ENCODE measurements around the gene FLYWCH1. TPM values are rescaled to one million over a fixed set of nuclear protein-coding genes. Genes with fewer than 3 reads are reported as not detected.
A peak's percentile ranks its signal among the peaks of the same experiment; 100 is the strongest.

FLYWCH1 gene
- total and polyA plus RNA-seq, 2 of the 8 experiments (the other 6 are each of a cell fraction or from before 2014, with no cell fraction given): 12.4 to 23.5 TPM

DNA sequence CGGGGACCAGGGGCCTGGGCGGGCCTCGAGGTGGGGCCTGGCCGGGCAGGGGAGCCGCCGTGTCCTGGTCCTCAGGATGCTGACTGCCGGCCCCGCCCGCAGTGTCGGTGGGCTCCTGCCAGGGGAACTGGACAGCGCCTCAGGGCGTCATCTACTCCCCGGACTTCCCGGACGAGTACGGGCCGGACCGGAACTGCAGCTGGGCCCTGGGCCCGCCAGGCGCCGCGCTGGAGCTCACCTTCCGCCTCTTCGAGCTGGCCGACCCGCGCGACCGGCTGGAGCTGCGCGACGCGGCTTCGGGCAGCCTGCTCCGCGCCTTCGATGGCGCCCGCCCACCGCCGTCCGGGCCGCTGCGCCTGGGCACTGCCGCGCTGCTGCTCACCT, 55.1 kb downstream of the FLYWCH1 start (continued):
- TF ChIP-seq, protein P1, sequence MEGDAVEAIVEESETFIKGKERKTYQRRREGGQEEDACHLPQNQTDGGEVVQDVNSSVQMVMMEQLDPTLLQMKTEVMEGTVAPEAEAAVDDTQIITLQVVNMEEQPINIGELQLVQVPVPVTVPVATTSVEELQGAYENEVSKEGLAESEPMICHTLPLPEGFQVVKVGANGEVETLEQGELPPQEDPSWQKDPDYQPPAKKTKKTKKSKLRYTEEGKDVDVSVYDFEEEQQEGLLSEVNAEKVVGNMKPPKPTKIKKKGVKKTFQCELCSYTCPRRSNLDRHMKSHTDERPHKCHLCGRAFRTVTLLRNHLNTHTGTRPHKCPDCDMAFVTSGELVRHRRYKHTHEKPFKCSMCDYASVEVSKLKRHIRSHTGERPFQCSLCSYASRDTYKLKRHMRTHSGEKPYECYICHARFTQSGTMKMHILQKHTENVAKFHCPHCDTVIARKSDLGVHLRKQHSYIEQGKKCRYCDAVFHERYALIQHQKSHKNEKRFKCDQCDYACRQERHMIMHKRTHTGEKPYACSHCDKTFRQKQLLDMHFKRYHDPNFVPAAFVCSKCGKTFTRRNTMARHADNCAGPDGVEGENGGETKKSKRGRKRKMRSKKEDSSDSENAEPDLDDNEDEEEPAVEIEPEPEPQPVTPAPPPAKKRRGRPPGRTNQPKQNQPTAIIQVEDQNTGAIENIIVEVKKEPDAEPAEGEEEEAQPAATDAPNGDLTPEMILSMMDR (IDR thresholded peaks at IDR 0.05; ENCODE audit: control extremely low read depth in 1 of 3, insufficient read depth in 1 of 3, low read depth in 1 of 3, low read length in 3 of 3): peak in 1 of 3 experiments; percentile 18; a peak in 1 of 4 replicates
- no peak for TF ChIP-seq EZH2 (IDR thresholded peaks at IDR 0.05; ENCODE audit: low read depth, low read length, severe bottlenecking)
- no peak for TF ChIP-seq POLR2AphosphoS5 (IDR thresholded peaks at IDR 0.05; ENCODE audit: low read depth, low read length)
- TF ChIP-seq KDM4A (IDR thresholded peaks at IDR 0.05; ENCODE audit: low read depth, low read length, severe bottlenecking): no peak
- TF ChIP-seq, protein P2, sequence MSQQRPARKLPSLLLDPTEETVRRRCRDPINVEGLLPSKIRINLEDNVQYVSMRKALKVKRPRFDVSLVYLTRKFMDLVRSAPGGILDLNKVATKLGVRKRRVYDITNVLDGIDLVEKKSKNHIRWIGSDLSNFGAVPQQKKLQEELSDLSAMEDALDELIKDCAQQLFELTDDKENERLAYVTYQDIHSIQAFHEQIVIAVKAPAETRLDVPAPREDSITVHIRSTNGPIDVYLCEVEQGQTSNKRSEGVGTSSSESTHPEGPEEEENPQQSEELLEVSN (IDR thresholded peaks at IDR 0.05): peak; percentile 18; the same call in 1 of the 2 replicates
- TF ChIP-seq TAF7 (optimal IDR thresholded peaks at IDR 0.05; ENCODE audit: borderline replicate concordance, low read depth, low read length): no peak
- TF ChIP-seq, protein P3, sequence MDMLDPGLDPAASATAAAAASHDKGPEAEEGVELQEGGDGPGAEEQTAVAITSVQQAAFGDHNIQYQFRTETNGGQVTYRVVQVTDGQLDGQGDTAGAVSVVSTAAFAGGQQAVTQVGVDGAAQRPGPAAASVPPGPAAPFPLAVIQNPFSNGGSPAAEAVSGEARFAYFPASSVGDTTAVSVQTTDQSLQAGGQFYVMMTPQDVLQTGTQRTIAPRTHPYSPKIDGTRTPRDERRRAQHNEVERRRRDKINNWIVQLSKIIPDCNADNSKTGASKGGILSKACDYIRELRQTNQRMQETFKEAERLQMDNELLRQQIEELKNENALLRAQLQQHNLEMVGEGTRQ (IDR thresholded peaks at IDR 0.05; ENCODE audit: low read length): no peak

Measured in H1 (cell line).